Activated naive CD4-positive, alpha-beta T cell treated with anti-CD3 and anti-CD28 coated beads for 36 hours (primary cell): ENCODE data around the gene ITIH2. TPM values are rescaled to one million over a fixed set of nuclear protein-coding genes. Genes with fewer than 3 reads are reported as not detected.
"Not testable (repeated sequence)": the region's sequence is repeated elsewhere in the genome, so short reads cannot be mapped to it uniquely, and the experiment has no call there.

Source experiments
- CTCF ChIA-PET: fragments of 350-600 bp; sonication (Branson Sonifier 250); formaldehyde crosslinking; loops from one replicate; lab custom pipeline; 2021; ENCODE audit warnings: antibody characterized with exemption; lab: Charles Lee
- DNase-seq: peaks from one replicate; pipeline ENCODE4 v3.0.0-alpha.2; 2020
- H3K27ac Mint-ChIP-seq: one replicate; pipeline ENCODE4 v1.8.0; 2021; ENCODE audit warnings: mild to moderate bottlenecking, mixed read lengths
- H3K27me3 Mint-ChIP-seq: one replicate; pipeline ENCODE4 v1.8.0; 2021; ENCODE audit warnings: low read depth, mixed read lengths
- H3K36me3 Mint-ChIP-seq: one replicate; pipeline ENCODE4 v1.8.0; 2021; ENCODE audit warnings: low read depth, mixed read lengths
- H3K4me1 Mint-ChIP-seq: one replicate; pipeline ENCODE4 v1.8.0; 2021; ENCODE audit warnings: low read depth, mixed read lengths
- H3K4me3 Mint-ChIP-seq: one replicate; pipeline ENCODE4 v1.8.0; 2021; ENCODE audit warnings: mild to moderate bottlenecking, moderate library complexity, mixed read lengths
- H3K9me3 Mint-ChIP-seq: one replicate; pipeline ENCODE4 v1.8.0; 2021; ENCODE audit warnings: mixed read lengths
- intact Hi-C: fragments of 100-400 bp; cut with micrococcal nuclease; formaldehyde crosslinking; loops from one replicate; pipeline ENCODE4 v1.15.1; 2023
- total RNA-seq, 2 experiments: library from RNA; stranded (reverse); gene quantifications; one replicate each; pipeline ENCODE4 v1.2.3, GENCODE V29; 2021

ITIH2 gene
- total RNA-seq, 2 experiments from 2014 or later: not detected

- CTCF ChIA-PET: no interaction called here
- no peaks in the 10 kb centered on the region for H3K4me1 Mint-ChIP-seq
These were observed 23.9 kb upstream of the ITIH2 start for GRCh38 chr10:7679256-7679655.

GRCh38 chr10:7680078-7680477 lies 23.0 kb upstream of the ITIH2 start:
- H3K36me3 Mint-ChIP-seq, H3K9me3 Mint-ChIP-seq, DNase-seq, H3K4me1 Mint-ChIP-seq, H3K4me3 Mint-ChIP-seq, H3K27ac Mint-ChIP-seq: not testable (repeated sequence)
- intact Hi-C loops: loop anchor here (10.0 kb wide), 1 partner anchor 1625 kb away; no protein-coding TSS in a partner anchor
- H3K27me3 Mint-ChIP-seq: peaks cover 13% of the 10 kb centered on the region
- CTCF ChIA-PET: interaction anchor here (0.6 to 0.7 kb wide), 2 partner anchors 14 to 75 kb away, joined by 3 to 4 read pairs; no protein-coding TSS in a partner anchor

More at GRCh38 chr10:7679256-7679655, 23.9 kb upstream of the ITIH2 start:
- no peaks in the 10 kb centered on the region for H3K36me3 Mint-ChIP-seq
- intact Hi-C loops: no loop called here
- H3K4me3 Mint-ChIP-seq: no peak overlapping the region
- no peak overlapping the region for H3K27ac Mint-ChIP-seq
- DNase-seq: no peak
- no peaks in the 10 kb centered on the region for H3K9me3 Mint-ChIP-seq
- H3K27me3 Mint-ChIP-seq: peaks cover 15% of the 10 kb centered on the region

- CTCF ChIA-PET: interaction anchor here (0.6 to 6.6 kb wide), 35 partner anchors 9 to 1616 kb away, joined by 3 to 85 read pairs (median 4); no protein-coding TSS in a partner anchor
These were observed 16.6 kb upstream of the ITIH2 start for GRCh38 chr10:7686351-7687171.

GRCh38 chr10:7687228-7687907 lies 15.7 kb upstream of the ITIH2 start:
- CTCF ChIA-PET: interaction anchor here (0.6 to 6.6 kb wide), 33 partner anchors 8 to 1503 kb away, joined by 3 to 85 read pairs (median 4); no protein-coding TSS in a partner anchor
- H3K27me3 Mint-ChIP-seq: no peaks in the 10 kb centered on the region
- H3K9me3 Mint-ChIP-seq: peaks cover 16% of the 10 kb centered on the region
- intact Hi-C loops: loop anchor here (1.0 to 10.0 kb wide), 5 partner anchors 162 to 1617 kb away; no protein-coding TSS in a partner anchor
- H3K4me3 Mint-ChIP-seq: no peak overlapping the region
- H3K4me1 Mint-ChIP-seq: peaks cover 10% of the 10 kb centered on the region
- H3K36me3 Mint-ChIP-seq: peaks cover 3% of the 10 kb centered on the region
- peak; percentile 92 for DNase-seq
- no peak overlapping the region for H3K27ac Mint-ChIP-seq

More at GRCh38 chr10:7686351-7687171, 16.6 kb upstream of the ITIH2 start:
- intact Hi-C loops: loop anchor here (1.0 to 10.0 kb wide), 5 partner anchors 161 to 1618 kb away; no protein-coding TSS in a partner anchor
- Mint-ChIP-seq H3K4me1 (peaks cover 9% of the 10 kb centered on the region), H3K36me3 (peaks cover 3% of the 10 kb centered on the region), H3K4me3 (no peak overlapping the region), H3K9me3 (peaks cover 13% of the 10 kb centered on the region), H3K27me3 (no peaks in the 10 kb centered on the region), H3K27ac (no peak overlapping the region)
- DNase-seq: no peak

GRCh38 chr10:7689591-7689990 lies 13.5 kb upstream of the ITIH2 start:
- intact Hi-C loops: loop anchor here (5.0 to 10.0 kb wide), 3 partner anchors 272 to 1615 kb away; no protein-coding TSS in a partner anchor
- Mint-ChIP-seq H3K4me3 (no peak overlapping the region), H3K27ac (no peak overlapping the region), H3K36me3 (peaks cover 8% of the 10 kb centered on the region), H3K4me1 (peaks cover 10% of the 10 kb centered on the region), H3K27me3 (no peaks in the 10 kb centered on the region), H3K9me3 (peaks cover 24% of the 10 kb centered on the region)
- no peak for DNase-seq
- CTCF ChIA-PET: interaction anchor here (4.7 to 6.6 kb wide), 2 partner anchors 9 to 164 kb away, joined by 21 to 85 read pairs; no protein-coding TSS in a partner anchor

- H3K4me3 Mint-ChIP-seq, H3K27ac Mint-ChIP-seq, CTCF ChIA-PET, H3K27me3 Mint-ChIP-seq, H3K36me3 Mint-ChIP-seq, intact Hi-C loops: not testable (repeated sequence)
- Mint-ChIP-seq H3K4me1 (peaks cover 10% of the 10 kb centered on the region), H3K9me3 (peaks cover 24% of the 10 kb centered on the region)
- DNase-seq: peak; percentile 47
These were observed 12.1 kb upstream of the ITIH2 start for GRCh38 chr10:7690885-7691597.

GRCh38 chr10:7692368-7692767 lies 10.7 kb upstream of the ITIH2 start:
- H3K36me3 Mint-ChIP-seq, H3K27me3 Mint-ChIP-seq, H3K4me3 Mint-ChIP-seq, H3K27ac Mint-ChIP-seq, H3K4me1 Mint-ChIP-seq, intact Hi-C loops, DNase-seq: not testable (repeated sequence)
- CTCF ChIA-PET: interaction anchor here (0.6 kb wide), 1 partner anchor 885 kb away, joined by 3 read pairs; no protein-coding TSS in a partner anchor
- H3K9me3 Mint-ChIP-seq: peaks cover 24% of the 10 kb centered on the region

- H3K4me3 Mint-ChIP-seq, DNase-seq, H3K4me1 Mint-ChIP-seq, H3K36me3 Mint-ChIP-seq, intact Hi-C loops, H3K27ac Mint-ChIP-seq, H3K27me3 Mint-ChIP-seq, CTCF ChIA-PET: not testable (repeated sequence)
- peaks cover 24% of the 10 kb centered on the region for H3K9me3 Mint-ChIP-seq
These were observed 9.9 kb upstream of the ITIH2 start for GRCh38 chr10:7693194-7693593.

- H3K4me1 Mint-ChIP-seq: peaks cover 1% of the 10 kb centered on the region
- H3K27me3 Mint-ChIP-seq: peaks cover 5% of the 10 kb centered on the region
- no peak overlapping the region for H3K27ac Mint-ChIP-seq
- H3K9me3 Mint-ChIP-seq: peaks cover 11% of the 10 kb centered on the region
- CTCF ChIA-PET: no interaction called here
- H3K4me3 Mint-ChIP-seq: no peak overlapping the region
- no peak for DNase-seq
- intact Hi-C loops: no loop called here
- H3K36me3 Mint-ChIP-seq: peaks cover 6% of the 10 kb centered on the region
These were observed 6.6 kb upstream of the ITIH2 start for GRCh38 chr10:7696545-7696944.

GRCh38 chr10:7697426-7697825 lies 5.7 kb upstream of the ITIH2 start:
- CTCF ChIA-PET: interaction anchor here (1.1 to 3.8 kb wide), 2 partner anchors 10 to 172 kb away, joined by 4 to 21 read pairs; no protein-coding TSS in a partner anchor
- H3K36me3 Mint-ChIP-seq: peaks cover 6% of the 10 kb centered on the region

GRCh38 chr10:7700577-7701125 lies 2.5 kb upstream of the ITIH2 start:
- H3K4me3 Mint-ChIP-seq: no peak overlapping the region
- no peaks in the 10 kb centered on the region for H3K9me3 Mint-ChIP-seq
- intact Hi-C loops: no loop called here
- no peaks in the 10 kb centered on the region for H3K36me3 Mint-ChIP-seq
- peaks cover 22% of the 10 kb centered on the region for H3K27me3 Mint-ChIP-seq
- H3K27ac Mint-ChIP-seq: no peak overlapping the region
- no peaks in the 10 kb centered on the region for H3K4me1 Mint-ChIP-seq
- CTCF ChIA-PET: interaction anchor here (0.6 to 3.8 kb wide), 3 partner anchors 13 to 508 kb away, joined by 3 to 21 read pairs (median 3); no protein-coding TSS in a partner anchor
- no peak for DNase-seq

More at GRCh38 chr10:7697426-7697825, 5.7 kb upstream of the ITIH2 start:
- H3K27me3 Mint-ChIP-seq: peaks cover 8% of the 10 kb centered on the region
- no peaks in the 10 kb centered on the region for H3K4me1 Mint-ChIP-seq
- DNase-seq: no peak
- intact Hi-C loops: no loop called here
- H3K9me3 Mint-ChIP-seq: peaks cover 8% of the 10 kb centered on the region
- no peak overlapping the region for H3K4me3 Mint-ChIP-seq
- no peak overlapping the region for H3K27ac Mint-ChIP-seq
